ENCODE data around the gene EFHD2. TPM values are rescaled to one million over a fixed set of nuclear protein-coding genes. Genes with fewer than 3 reads are reported as not detected.

EFHD2 gene, protein sequence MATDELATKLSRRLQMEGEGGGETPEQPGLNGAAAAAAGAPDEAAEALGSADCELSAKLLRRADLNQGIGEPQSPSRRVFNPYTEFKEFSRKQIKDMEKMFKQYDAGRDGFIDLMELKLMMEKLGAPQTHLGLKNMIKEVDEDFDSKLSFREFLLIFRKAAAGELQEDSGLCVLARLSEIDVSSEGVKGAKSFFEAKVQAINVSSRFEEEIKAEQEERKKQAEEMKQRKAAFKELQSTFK
- polyA plus RNA-seq (10.3 and 13.8 TPM in 2 replicates), polyA minus RNA-seq (7.1 and 8.0 TPM in 2 replicates)

DNA sequence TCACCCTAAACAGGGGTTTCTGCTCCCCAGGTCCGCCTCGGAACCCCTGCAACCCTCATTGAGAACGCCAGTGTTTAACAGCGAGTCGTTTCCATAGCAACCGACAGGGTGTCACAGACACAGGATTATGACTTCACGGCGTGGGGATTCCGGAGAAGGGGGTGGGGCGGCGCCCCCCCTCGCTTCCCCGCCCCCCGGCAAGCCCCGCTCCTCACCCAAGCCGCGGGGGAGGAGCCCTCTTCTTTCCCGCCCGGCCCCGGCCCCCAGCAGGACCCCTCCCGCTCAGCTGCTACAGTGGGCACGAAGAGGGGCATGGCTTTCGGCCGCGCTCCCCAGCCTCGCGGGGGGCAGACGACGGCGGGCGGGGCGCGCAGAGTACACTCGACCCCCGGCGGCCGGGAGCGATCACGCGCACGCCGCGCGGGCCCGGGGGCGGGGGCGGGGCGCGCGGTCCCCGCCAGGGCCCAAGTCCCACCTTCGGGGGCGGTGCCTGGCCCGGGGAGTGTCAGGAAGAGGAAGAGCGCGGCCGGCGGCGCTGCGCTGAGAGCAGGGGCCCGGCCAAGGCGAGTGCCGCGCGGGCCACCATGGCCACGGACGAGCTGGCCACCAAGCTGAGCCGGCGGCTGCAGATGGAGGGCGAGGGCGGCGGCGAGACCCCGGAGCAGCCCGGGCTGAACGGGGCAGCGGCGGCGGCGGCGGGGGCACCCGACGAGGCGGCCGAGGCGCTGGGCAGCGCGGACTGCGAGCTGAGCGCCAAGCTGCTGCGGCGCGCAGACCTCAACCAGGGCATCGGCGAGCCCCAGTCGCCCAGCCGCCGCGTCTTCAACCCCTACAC is at the start of gene EFHD2:
TSS of gene EFHD2 (plus strand) at position 501 of the 835 bp plus-strand sequence. CDS start at position 585, 84 bp downstream.
- H4K20me1 ChIP-seq (ENCODE audit: insufficient read depth), result no peaks in the 10 kb centered on the region
- H3K9me2 ChIP-seq (ENCODE audit: insufficient read depth, low read length), result no peaks in the 10 kb centered on the region
- peak within 1 kb of the TSS; percentile 40 for H2AFZ ChIP-seq (ENCODE audit: low read depth, low read length)
- H3K9ac ChIP-seq (ENCODE audit: low read length), result peak within 1 kb of the TSS; percentile 76
- H3K4me2 ChIP-seq (ENCODE audit: low read length), result peak within 1 kb of the TSS; percentile 59
- H3K9me3 ChIP-seq (ENCODE audit: low read length), result no peaks in the 10 kb centered on the region
- TF ChIP-seq, protein P1, sequence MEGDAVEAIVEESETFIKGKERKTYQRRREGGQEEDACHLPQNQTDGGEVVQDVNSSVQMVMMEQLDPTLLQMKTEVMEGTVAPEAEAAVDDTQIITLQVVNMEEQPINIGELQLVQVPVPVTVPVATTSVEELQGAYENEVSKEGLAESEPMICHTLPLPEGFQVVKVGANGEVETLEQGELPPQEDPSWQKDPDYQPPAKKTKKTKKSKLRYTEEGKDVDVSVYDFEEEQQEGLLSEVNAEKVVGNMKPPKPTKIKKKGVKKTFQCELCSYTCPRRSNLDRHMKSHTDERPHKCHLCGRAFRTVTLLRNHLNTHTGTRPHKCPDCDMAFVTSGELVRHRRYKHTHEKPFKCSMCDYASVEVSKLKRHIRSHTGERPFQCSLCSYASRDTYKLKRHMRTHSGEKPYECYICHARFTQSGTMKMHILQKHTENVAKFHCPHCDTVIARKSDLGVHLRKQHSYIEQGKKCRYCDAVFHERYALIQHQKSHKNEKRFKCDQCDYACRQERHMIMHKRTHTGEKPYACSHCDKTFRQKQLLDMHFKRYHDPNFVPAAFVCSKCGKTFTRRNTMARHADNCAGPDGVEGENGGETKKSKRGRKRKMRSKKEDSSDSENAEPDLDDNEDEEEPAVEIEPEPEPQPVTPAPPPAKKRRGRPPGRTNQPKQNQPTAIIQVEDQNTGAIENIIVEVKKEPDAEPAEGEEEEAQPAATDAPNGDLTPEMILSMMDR (IDR thresholded peaks at IDR 0.05; ENCODE audit: poor library complexity, severe bottlenecking), result peak; percentile 40
- no peak for TF ChIP-seq EZH2 (IDR thresholded peaks at IDR 0.05; ENCODE audit: borderline replicate concordance, insufficient read depth, low read length, poor library complexity, severe bottlenecking)
- peak; percentile 77 for TF ChIP-seq EP300 (conservative IDR thresholded peaks at IDR 0.05; ENCODE audit: poor library complexity, severe bottlenecking)
- TF ChIP-seq TAF1 (IDR thresholded peaks at IDR 0.05; ENCODE audit: low read depth), result peak; percentile 38
- TF ChIP-seq MXI1 (conservative IDR thresholded peaks at IDR 0.05; ENCODE audit: poor library complexity, severe bottlenecking), result peak; percentile 68
- TF ChIP-seq, protein P2, sequence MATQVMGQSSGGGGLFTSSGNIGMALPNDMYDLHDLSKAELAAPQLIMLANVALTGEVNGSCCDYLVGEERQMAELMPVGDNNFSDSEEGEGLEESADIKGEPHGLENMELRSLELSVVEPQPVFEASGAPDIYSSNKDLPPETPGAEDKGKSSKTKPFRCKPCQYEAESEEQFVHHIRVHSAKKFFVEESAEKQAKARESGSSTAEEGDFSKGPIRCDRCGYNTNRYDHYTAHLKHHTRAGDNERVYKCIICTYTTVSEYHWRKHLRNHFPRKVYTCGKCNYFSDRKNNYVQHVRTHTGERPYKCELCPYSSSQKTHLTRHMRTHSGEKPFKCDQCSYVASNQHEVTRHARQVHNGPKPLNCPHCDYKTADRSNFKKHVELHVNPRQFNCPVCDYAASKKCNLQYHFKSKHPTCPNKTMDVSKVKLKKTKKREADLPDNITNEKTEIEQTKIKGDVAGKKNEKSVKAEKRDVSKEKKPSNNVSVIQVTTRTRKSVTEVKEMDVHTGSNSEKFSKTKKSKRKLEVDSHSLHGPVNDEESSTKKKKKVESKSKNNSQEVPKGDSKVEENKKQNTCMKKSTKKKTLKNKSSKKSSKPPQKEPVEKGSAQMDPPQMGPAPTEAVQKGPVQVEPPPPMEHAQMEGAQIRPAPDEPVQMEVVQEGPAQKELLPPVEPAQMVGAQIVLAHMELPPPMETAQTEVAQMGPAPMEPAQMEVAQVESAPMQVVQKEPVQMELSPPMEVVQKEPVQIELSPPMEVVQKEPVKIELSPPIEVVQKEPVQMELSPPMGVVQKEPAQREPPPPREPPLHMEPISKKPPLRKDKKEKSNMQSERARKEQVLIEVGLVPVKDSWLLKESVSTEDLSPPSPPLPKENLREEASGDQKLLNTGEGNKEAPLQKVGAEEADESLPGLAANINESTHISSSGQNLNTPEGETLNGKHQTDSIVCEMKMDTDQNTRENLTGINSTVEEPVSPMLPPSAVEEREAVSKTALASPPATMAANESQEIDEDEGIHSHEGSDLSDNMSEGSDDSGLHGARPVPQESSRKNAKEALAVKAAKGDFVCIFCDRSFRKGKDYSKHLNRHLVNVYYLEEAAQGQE (IDR thresholded peaks at IDR 0.05; ENCODE audit: borderline replicate concordance), result peak; percentile 23
- peak; percentile 68 for TF ChIP-seq POLR2AphosphoS5 (IDR thresholded peaks at IDR 0.05)
- peak; percentile 44 for TF ChIP-seq SMC3 (conservative IDR thresholded peaks at IDR 0.05; ENCODE audit: poor library complexity)
- TF ChIP-seq RAD21 (conservative IDR thresholded peaks at IDR 0.05), result no peak
- peak within 1 kb of the TSS; percentile 78 for H3K4me3 ChIP-seq (ENCODE audit: low read length)
- no peaks in the 10 kb centered on the region for H3K27me3 ChIP-seq (ENCODE audit: insufficient read depth, low read depth, low read length)
- no peaks in the 10 kb centered on the region for H3F3A ChIP-seq (ENCODE audit: insufficient read depth, low read length, poor library complexity, severe bottlenecking)
- H3K27ac ChIP-seq (ENCODE audit: low read length), result peak within 1 kb of the TSS; percentile 59
- no peaks in the 10 kb centered on the region for H3K36me3 ChIP-seq (ENCODE audit: insufficient read depth, low read length)
- H3K79me2 ChIP-seq (replicated peaks; ENCODE audit: insufficient read depth, low read length), result no peaks in the 10 kb centered on the region

DNA sequence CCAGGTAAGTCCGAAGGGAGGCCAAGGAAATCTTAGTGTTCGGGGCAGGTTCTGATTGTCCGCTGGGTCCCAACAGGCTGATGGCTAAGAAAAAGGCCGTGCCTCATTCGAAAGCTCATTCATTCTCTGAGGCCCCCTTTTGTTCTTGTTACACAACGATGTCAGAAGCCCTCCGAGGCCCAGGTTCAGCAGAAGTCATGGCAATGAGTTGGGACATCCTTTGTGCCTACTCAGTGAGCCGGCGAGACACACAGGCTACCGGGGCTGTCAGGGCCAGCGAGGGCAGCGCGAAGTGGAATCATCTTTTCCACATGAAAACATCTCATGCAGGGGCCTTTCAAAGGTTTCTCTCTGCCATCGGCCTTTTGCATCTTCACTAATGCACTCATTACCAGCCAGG is 49.0 kb upstream of the EFHD2 start:
- H2AFZ ChIP-seq (ENCODE audit: low read depth, low read length), result no peak overlapping the region
- H3K9me2 ChIP-seq (ENCODE audit: insufficient read depth, low read length), result no peaks in the 10 kb centered on the region
- H3K27ac ChIP-seq (ENCODE audit: low read length), result no peak overlapping the region
- H3K4me2 ChIP-seq (ENCODE audit: low read length), result no peak overlapping the region
- H3K27me3 ChIP-seq (ENCODE audit: insufficient read depth, low read depth, low read length), result no peaks in the 10 kb centered on the region
- TF ChIP-seq RAD21 (conservative IDR thresholded peaks at IDR 0.05) (no peak), TAF1 (IDR thresholded peaks at IDR 0.05; ENCODE audit: low read depth) (no peak), MXI1 (conservative IDR thresholded peaks at IDR 0.05; ENCODE audit: poor library complexity, severe bottlenecking) (no peak), EP300 (conservative IDR thresholded peaks at IDR 0.05; ENCODE audit: poor library complexity, severe bottlenecking) (no peak), SMC3 (conservative IDR thresholded peaks at IDR 0.05; ENCODE audit: poor library complexity) (no peak), EZH2 (IDR thresholded peaks at IDR 0.05; ENCODE audit: borderline replicate concordance, insufficient read depth, low read length, poor library complexity, severe bottlenecking) (no peak), POLR2AphosphoS5 (IDR thresholded peaks at IDR 0.05) (no peak)
- TF ChIP-seq, protein P1 (IDR thresholded peaks at IDR 0.05; ENCODE audit: poor library complexity, severe bottlenecking), result no peak
- TF ChIP-seq, protein P2 (IDR thresholded peaks at IDR 0.05; ENCODE audit: borderline replicate concordance), result no peak
- H3K36me3 ChIP-seq (ENCODE audit: insufficient read depth, low read length), result no peaks in the 10 kb centered on the region
- no peaks in the 10 kb centered on the region for H3F3A ChIP-seq (ENCODE audit: insufficient read depth, low read length, poor library complexity, severe bottlenecking)
- H3K9me3 ChIP-seq (ENCODE audit: low read length), result no peaks in the 10 kb centered on the region
- H3K79me2 ChIP-seq (replicated peaks; ENCODE audit: insufficient read depth, low read length), result no peaks in the 10 kb centered on the region
- no peak overlapping the region for H3K9ac ChIP-seq (ENCODE audit: low read length)
- H4K20me1 ChIP-seq (ENCODE audit: insufficient read depth), result no peaks in the 10 kb centered on the region
- no peak overlapping the region for H3K4me3 ChIP-seq (ENCODE audit: low read length)

All from neural cell (in vitro differentiated cells).